ENCODE results near the gene RABAC1. TPM values are rescaled to one million over a fixed set of nuclear protein-coding genes. Genes with fewer than 3 reads are reported as not detected.

RABAC1 gene
- total RNA-seq, 2 donors from 2014 or later, result 130 to 332 TPM

DNA sequence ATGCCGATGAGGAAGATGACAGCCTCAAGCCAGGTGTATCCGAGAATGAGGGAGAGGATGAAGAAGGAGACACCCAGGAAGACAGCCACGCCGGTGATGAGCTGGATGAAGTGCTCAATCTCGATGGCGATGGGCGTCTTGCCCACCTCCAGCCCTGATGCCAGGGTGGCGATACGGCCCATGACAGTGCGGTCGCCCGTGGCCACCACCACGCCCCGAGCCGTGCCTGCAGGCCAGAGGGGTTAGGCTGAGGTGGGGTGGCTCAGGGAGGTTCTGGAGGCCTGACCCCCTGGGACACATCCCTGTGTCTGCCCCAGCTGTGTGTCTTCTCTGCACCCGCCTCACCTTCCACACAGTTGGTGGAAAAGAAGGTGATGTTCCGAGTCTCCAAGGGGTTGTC, 25.8 kb upstream of the RABAC1 start:
- ATAC-seq (ENCODE audit: insufficient number of reproducible peaks, low FRiP score, low read depth) (no peak), DNase-seq (ENCODE audit: low spot score) (no peak)
- Histone ChIP-seq H3K27me3 (replicated peaks; ENCODE audit: insufficient read depth) (no peaks in the 10 kb centered on the region), H3K36me3 (no peaks in the 10 kb centered on the region), H3K9me3 (no peaks in the 10 kb centered on the region), H3K4me3 (no peak overlapping the region), H3K27ac (no peak overlapping the region), H3K4me1 (ENCODE audit: control insufficient read depth in 1 of 2, low read depth in 2 of 2) (no peaks in the 10 kb centered on the region)
- TF ChIP-seq, protein P1, sequence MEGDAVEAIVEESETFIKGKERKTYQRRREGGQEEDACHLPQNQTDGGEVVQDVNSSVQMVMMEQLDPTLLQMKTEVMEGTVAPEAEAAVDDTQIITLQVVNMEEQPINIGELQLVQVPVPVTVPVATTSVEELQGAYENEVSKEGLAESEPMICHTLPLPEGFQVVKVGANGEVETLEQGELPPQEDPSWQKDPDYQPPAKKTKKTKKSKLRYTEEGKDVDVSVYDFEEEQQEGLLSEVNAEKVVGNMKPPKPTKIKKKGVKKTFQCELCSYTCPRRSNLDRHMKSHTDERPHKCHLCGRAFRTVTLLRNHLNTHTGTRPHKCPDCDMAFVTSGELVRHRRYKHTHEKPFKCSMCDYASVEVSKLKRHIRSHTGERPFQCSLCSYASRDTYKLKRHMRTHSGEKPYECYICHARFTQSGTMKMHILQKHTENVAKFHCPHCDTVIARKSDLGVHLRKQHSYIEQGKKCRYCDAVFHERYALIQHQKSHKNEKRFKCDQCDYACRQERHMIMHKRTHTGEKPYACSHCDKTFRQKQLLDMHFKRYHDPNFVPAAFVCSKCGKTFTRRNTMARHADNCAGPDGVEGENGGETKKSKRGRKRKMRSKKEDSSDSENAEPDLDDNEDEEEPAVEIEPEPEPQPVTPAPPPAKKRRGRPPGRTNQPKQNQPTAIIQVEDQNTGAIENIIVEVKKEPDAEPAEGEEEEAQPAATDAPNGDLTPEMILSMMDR (IDR thresholded peaks at IDR 0.05), result no peak

DNA sequence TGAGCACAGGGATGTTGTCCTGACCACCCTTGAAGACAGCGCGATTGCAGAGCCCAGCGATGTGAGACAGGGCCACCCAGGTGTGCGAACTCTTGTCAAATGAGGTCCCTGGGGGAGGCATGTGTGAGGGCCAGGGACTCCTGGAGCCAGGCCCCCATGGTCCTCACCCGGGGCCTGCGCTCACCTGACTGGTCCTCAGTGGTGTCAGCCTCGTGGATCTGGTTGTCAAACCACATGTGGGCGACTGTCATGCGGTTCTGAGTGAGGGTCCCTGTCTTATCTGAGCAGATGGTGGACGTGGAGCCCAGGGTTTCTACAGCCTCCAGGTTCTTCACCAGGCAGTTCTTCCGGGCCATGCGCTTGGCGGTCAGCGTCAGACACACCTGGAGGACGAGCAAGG, 22.6 kb upstream of the RABAC1 start:
- DNase-seq (ENCODE audit: low spot score), result no peak
- Histone ChIP-seq H3K9me3 (no peaks in the 10 kb centered on the region), H3K27ac (no peak overlapping the region), H3K36me3 (no peaks in the 10 kb centered on the region), H3K4me3 (no peak overlapping the region), H3K4me1 (ENCODE audit: control insufficient read depth in 1 of 2, low read depth in 2 of 2) (no peaks in the 10 kb centered on the region), H3K27me3 (replicated peaks; ENCODE audit: insufficient read depth) (no peaks in the 10 kb centered on the region)
- ATAC-seq (ENCODE audit: insufficient number of reproducible peaks, low FRiP score, low read depth), result no peak
- TF ChIP-seq, protein P1 (IDR thresholded peaks at IDR 0.05), result no peak

DNA sequence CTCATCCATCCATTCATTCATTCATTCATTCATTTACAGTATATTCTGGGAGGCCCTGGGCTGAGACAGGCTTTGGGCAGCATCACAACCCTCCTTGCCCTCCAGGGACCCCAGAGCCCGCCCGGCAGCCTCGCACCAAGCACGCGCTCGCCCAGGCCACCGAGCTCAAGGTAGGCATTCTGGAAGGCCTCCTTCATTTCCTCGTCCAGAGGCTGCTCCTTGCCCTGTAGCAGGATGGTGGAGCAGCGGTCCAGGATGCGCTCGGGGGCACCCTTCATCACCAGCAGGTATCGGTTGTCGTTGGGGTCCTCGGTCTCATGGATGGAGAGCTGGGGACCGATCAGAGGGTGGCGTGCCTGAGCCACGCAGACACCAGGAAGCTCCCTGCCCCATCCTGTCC, 19.3 kb upstream of the RABAC1 start:
- Histone ChIP-seq H3K27me3 (replicated peaks; ENCODE audit: insufficient read depth) (no peaks in the 10 kb centered on the region), H3K4me1 (ENCODE audit: control insufficient read depth in 1 of 2, low read depth in 2 of 2) (no peaks in the 10 kb centered on the region), H3K9me3 (no peaks in the 10 kb centered on the region), H3K4me3 (no peak overlapping the region), H3K27ac (no peak overlapping the region), H3K36me3 (no peaks in the 10 kb centered on the region)
- ATAC-seq (ENCODE audit: insufficient number of reproducible peaks, low FRiP score, low read depth) (no peak), DNase-seq (ENCODE audit: low spot score) (no peak)
- TF ChIP-seq, protein P1 (IDR thresholded peaks at IDR 0.05), result no peak

DNA sequence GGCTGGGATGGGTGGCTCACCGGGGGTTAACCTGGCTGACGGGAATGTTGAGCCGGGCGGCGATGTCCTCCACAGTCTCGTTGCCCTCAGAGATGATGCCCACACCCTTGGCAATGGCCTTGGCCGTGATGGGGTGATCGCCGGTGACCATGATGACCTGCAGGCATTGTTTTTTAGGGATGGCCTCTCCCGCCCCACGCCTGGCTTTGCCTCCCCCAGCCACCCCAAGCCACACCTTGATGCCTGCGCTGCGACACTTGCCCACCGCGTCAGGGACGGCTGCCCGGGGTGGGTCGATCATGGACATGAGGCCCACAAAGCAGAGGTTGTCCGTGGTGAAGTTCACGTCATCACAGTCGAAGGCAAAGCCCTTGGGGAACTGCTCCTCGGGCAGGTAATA, 18.8 kb upstream of the RABAC1 start:
- Histone ChIP-seq H3K4me1 (ENCODE audit: control insufficient read depth in 1 of 2, low read depth in 2 of 2) (no peaks in the 10 kb centered on the region), H3K4me3 (no peak overlapping the region), H3K27me3 (replicated peaks; ENCODE audit: insufficient read depth) (no peaks in the 10 kb centered on the region), H3K36me3 (no peaks in the 10 kb centered on the region), H3K27ac (no peak overlapping the region), H3K9me3 (no peaks in the 10 kb centered on the region)
- no peak for ATAC-seq (ENCODE audit: insufficient number of reproducible peaks, low FRiP score, low read depth)
- TF ChIP-seq, protein P1 (IDR thresholded peaks at IDR 0.05), result no peak
- no peak for DNase-seq (ENCODE audit: low spot score)

DNA sequence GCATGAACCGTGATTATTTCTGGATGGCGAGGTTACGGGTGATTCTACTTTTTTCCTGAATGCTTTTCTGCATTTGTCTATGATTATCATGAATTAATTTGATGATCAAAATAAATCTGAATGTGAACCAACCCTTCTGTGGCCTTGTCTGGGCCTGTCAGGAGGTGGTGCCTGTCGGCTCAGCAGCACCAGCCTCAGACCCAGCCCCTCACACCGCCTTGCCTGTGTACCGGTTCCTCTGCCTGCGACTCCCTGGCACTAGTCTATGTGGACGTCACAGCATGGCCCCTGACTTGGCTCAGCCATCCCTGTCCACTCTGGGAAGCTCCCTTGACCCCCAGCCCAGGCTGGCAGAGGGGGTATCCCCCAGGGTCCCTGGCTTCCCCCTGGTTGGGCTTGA, 15.5 kb upstream of the RABAC1 start:
- H3K27ac ChIP-seq, result no peak overlapping the region
- TF ChIP-seq, protein P1 (IDR thresholded peaks at IDR 0.05), result no peak
- no peaks in the 10 kb centered on the region for H3K27me3 ChIP-seq (replicated peaks; ENCODE audit: insufficient read depth)
- H3K4me1 ChIP-seq (ENCODE audit: control insufficient read depth in 1 of 2, low read depth in 2 of 2), result no peaks in the 10 kb centered on the region
- DNase-seq (ENCODE audit: low spot score) (no peak), ATAC-seq (ENCODE audit: insufficient number of reproducible peaks, low FRiP score, low read depth) (no peak)
- H3K4me3 ChIP-seq, result no peak overlapping the region
- no peaks in the 10 kb centered on the region for H3K9me3 ChIP-seq
- H3K36me3 ChIP-seq, result no peaks in the 10 kb centered on the region

Measured in thoracic aorta (tissue), 2 donors.